ENCODE results near the gene ZDHHC7. TPM values are rescaled to one million over a fixed set of nuclear protein-coding genes. Genes with fewer than 3 reads are reported as not detected.
"Not testable (repeated sequence)": the region's sequence is repeated elsewhere in the genome, so short reads cannot be mapped to it uniquely, and the experiment has no call there.

ZDHHC7 gene
- polyA plus RNA-seq, 2 of the 4 experiments (the other 2 are of a cell fraction), result 42.3 to 58.0 TPM

DNA sequence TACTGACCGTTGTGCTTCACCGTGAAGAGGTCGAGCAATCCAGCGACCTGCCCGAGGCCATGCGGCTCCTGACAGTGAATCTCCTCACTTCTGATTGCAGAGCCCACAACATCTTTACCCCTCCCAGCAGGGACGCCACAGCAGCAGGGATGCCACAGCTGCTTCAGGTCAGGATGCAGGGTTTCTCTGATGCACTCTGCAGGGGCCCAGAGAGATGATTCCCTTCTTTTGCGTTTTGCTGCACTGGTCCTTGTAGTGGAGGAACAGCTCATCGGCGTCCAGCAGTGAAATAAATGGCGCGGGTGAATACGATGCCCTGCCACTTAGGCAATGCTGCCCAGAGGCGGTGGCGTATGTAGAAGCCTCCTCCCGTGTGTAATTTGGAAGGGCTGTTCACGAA is 21.8 kb upstream of the ZDHHC7 start:
- Histone ChIP-seq H3K4me1 (peaks cover 28% of the 10 kb centered on the region), H3K27ac (no peak overlapping the region), H3K9me3 (no peaks in the 10 kb centered on the region), H3K4me3 (no peak overlapping the region), H3K4me2 (no peak overlapping the region)
- TF ChIP-seq RCOR1 (IDR thresholded peaks at IDR 0.05; ENCODE audit: low read depth, low read length) (no peak), HEYL (CRISPR knock-in tag; IDR thresholded peaks at IDR 0.05) (no peak), RARB (CRISPR knock-in tag; IDR thresholded peaks at IDR 0.05) (no peak), TFCP2L1 (CRISPR knock-in tag; IDR thresholded peaks at IDR 0.05) (no peak), EHF (CRISPR knock-in tag; IDR thresholded peaks at IDR 0.05) (no peak)
- ChIA-PET POLR2A (no interaction called here), CTCF (interaction anchor here (1.0 to 1.2 kb wide), 2 partner anchors 22 to 53 kb away, joined by 3 to 4 read pairs; partner anchors contain the start of gene ZDHHC7)
- FAIRE-seq (no peak), ATAC-seq (no peak), DNase-seq (ENCODE audit: low read depth in 1 of 2, low spot score in 1 of 2) (no peak)
- whole genome bisulfite sequencing (ENCODE audit: missing lambda C conversion rate), result 90% methylated on average over 17 of the region's 17 CpGs

DNA sequence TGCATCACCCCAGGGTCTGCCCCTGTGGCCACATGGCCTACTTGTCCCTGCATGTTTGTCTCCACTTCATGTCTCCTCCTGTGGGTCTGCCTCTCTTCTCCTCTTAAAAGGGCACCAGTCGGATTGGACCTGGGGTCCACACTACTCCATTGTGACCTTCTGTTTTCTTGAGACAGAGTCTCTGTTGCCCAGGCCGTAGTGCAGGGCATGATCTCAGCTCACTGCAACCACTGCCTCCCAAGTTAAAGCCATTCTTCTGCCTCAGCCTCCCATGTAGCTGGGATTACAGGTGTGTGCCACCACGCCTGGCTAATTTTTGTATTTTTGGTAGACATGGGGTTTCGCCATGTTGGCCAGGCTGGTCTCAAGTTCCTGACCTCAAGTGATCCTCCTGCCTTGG is 20.9 kb upstream of the ZDHHC7 start:
- ATAC-seq; H3K4me2 ChIP-seq; H3K9me3 ChIP-seq; H3K27ac ChIP-seq; POLR2A ChIA-PET; H3K4me3 ChIP-seq; DNase-seq (ENCODE audit: low read depth in 1 of 2, low spot score in 1 of 2); FAIRE-seq: not testable (repeated sequence)
- 90% methylated on average over 4 of the region's 4 CpGs for WGBS (ENCODE audit: missing lambda C conversion rate)
- CTCF ChIA-PET, result interaction anchor here (1.0 to 1.5 kb wide), 2 partner anchors 61 to 62 kb away, joined by 3 to 6 read pairs; no protein-coding TSS in a partner anchor
- peaks cover 26% of the 10 kb centered on the region for H3K4me1 ChIP-seq

- no peak for FAIRE-seq
- Histone ChIP-seq H3K4me2 (no peak overlapping the region), H3K4me3 (no peak overlapping the region), H3K4me1 (peaks cover 24% of the 10 kb centered on the region), H3K9me3 (no peaks in the 10 kb centered on the region), H3K27ac (no peak overlapping the region)
- DNase-seq (ENCODE audit: low read depth in 1 of 2, low spot score in 1 of 2), result no peak
- no peak for TF ChIP-seq BCL3 (IDR thresholded peaks at IDR 0.05)
- TF ChIP-seq CBX8 (IDR thresholded peaks at IDR 0.05), result no peak
- TF ChIP-seq, protein P1, sequence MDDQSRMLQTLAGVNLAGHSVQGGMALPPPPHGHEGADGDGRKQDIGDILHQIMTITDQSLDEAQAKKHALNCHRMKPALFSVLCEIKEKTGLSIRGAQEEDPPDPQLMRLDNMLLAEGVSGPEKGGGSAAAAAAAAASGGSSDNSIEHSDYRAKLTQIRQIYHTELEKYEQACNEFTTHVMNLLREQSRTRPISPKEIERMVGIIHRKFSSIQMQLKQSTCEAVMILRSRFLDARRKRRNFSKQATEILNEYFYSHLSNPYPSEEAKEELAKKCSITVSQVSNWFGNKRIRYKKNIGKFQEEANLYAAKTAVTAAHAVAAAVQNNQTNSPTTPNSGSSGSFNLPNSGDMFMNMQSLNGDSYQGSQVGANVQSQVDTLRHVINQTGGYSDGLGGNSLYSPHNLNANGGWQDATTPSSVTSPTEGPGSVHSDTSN (IDR thresholded peaks at IDR 0.05), result no peak
- TF ChIP-seq RNF2 (IDR thresholded peaks at IDR 0.05; ENCODE audit: borderline replicate concordance, low read depth), result no peak
- no peak for TF ChIP-seq CEBPB (IDR thresholded peaks at IDR 0.05)
- TF ChIP-seq CBX2 (IDR thresholded peaks at IDR 0.05; ENCODE audit: borderline replicate concordance, low read depth), result no peak
- TF ChIP-seq ELK1 (IDR thresholded peaks at IDR 0.05; ENCODE audit: low read depth, low read length), result no peak
- TF ChIP-seq RFX5 (IDR thresholded peaks at IDR 0.05), result no peak
- ChIA-PET POLR2A (no interaction called here), CTCF (interaction anchor here (1.0 to 1.5 kb wide), 3 partner anchors 19 to 61 kb away, joined by 3 to 6 read pairs (median 5); no protein-coding TSS in a partner anchor)
- whole genome bisulfite sequencing (ENCODE audit: missing lambda C conversion rate), result 83% methylated on average over 5 of the region's 5 CpGs
- no peak for ATAC-seq
Observed at GRCh38 chr16:85031451-85031850, 20.1 kb upstream of the ZDHHC7 start.

DNA sequence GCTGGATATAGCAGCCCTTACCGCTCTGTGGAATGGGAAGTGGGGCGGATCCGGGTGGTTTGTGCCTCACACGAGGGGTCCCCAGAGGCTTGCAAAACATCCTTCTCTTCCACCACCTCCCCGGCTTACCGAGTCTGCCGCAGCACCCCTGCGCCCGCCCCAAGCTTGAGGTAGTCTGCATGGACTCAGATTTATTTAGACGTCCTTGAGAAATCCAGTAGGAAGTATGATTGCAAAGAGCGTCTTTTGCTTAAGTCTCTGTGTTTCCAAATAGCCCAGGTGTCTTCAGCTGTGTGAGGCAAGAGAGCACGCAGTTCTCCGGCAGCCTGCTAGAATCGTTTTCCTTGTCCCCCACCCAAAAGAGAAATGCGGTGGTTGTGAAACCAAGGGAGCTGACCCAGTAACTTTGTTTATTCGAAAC is 18.7 kb upstream of the ZDHHC7 start:
- no peaks in the 10 kb centered on the region for H3K9me3 ChIP-seq
- POLR2A ChIA-PET, result no interaction called here
- no peak for DNase-seq (ENCODE audit: low read depth in 1 of 2, low spot score in 1 of 2)
- H3K4me3 ChIP-seq, result no peak overlapping the region
- CTCF ChIA-PET, result interaction anchor here (0.6 kb wide), 1 partner anchor 18 kb away, joined by 3 read pairs; no protein-coding TSS in a partner anchor
- WGBS (ENCODE audit: missing lambda C conversion rate), result 77% methylated on average over 16 of the region's 16 CpGs
- H3K27ac ChIP-seq, result 0 out of 6 replicates have a peak overlapping the region, but pooled peaks of 1 of the 2 experiments have one; percentile 26
- FAIRE-seq, result no peak
- ATAC-seq, result no peak
- H3K4me1 ChIP-seq, result peaks cover 31% of the 10 kb centered on the region
- H3K4me2 ChIP-seq, result peak overlapping the region; percentile 78
- TF ChIP-seq ELK1 (IDR thresholded peaks at IDR 0.05; ENCODE audit: low read depth, low read length), result no peak
- TF ChIP-seq SREBF2 (IDR thresholded peaks at IDR 0.05), result no peak
- no peak for TF ChIP-seq CHD2 (IDR thresholded peaks at IDR 0.05; ENCODE audit: low read length, partially characterized antibody)
- no peak for TF ChIP-seq BCL3 (IDR thresholded peaks at IDR 0.05)
- TF ChIP-seq JUN (IDR thresholded peaks at IDR 0.05), result no peak
- no peak for TF ChIP-seq TP53 (CRISPR knock-in tag; IDR thresholded peaks at IDR 0.05)
- no peak for TF ChIP-seq RFX5 (IDR thresholded peaks at IDR 0.05)
- no peak for TF ChIP-seq NPAS2 (CRISPR knock-in tag; IDR thresholded peaks at IDR 0.05; ENCODE audit: borderline replicate concordance)
- TF ChIP-seq ZFP36 (IDR thresholded peaks at IDR 0.05; ENCODE audit: borderline replicate concordance, partially characterized antibody), result no peak
- TF ChIP-seq HOXA7 (CRISPR knock-in tag; IDR thresholded peaks at IDR 0.05), result no peak
- TF ChIP-seq, protein P2, sequence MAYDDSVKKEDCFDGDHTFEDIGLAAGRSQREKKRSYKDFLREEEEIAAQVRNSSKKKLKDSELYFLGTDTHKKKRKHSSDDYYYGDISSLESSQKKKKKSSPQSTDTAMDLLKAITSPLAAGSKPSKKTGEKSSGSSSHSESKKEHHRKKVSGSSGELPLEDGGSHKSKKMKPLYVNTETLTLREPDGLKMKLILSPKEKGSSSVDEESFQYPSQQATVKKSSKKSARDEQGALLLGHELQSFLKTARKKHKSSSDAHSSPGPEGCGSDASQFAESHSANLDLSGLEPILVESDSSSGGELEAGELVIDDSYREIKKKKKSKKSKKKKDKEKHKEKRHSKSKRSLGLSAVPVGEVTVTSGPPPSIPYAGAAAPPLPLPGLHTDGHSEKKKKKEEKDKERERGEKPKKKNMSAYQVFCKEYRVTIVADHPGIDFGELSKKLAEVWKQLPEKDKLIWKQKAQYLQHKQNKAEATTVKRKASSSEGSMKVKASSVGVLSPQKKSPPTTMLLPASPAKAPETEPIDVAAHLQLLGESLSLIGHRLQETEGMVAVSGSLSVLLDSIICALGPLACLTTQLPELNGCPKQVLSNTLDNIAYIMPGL (CRISPR knock-in tag; IDR thresholded peaks at IDR 0.05; ENCODE audit: borderline replicate concordance), result no peak
- TF ChIP-seq RNF2 (IDR thresholded peaks at IDR 0.05; ENCODE audit: borderline replicate concordance, low read depth), result no peak
- TF ChIP-seq ZC3H11A (IDR thresholded peaks at IDR 0.05), result no peak
